HG02678 (cell line): ENCODE results near the gene PTGFR.

ENCODE experiments used
- ATAC-seq: cut with Tn5 transposase; IDR thresholded peaks from one replicate; pipeline ENCODE4 v1.9.1; 2021; ENCODE audit warnings: mild to moderate bottlenecking, moderate library complexity; ENCODE audit not compliant: unreplicated experiment

PTGFR gene

GRCh38 chr1:78490861-78491450 is at the start of gene PTGFR:
Gene PTGFR (plus strand): TSS chr1:78490974. CDS start chr1:78492744, 1,770 bp downstream.
- no peak for ATAC-seq

GRCh38 chr1:78441921-78442320 is 48.9 kb upstream of the PTGFR start:
- ATAC-seq = no peak

GRCh38 chr1:78447086-78447485 is 43.7 kb upstream of the PTGFR start:
- ATAC-seq = no peak

- no peak for ATAC-seq
These were observed 26.3 kb upstream of the PTGFR start for GRCh38 chr1:78464449-78464891.

GRCh38 chr1:78465143-78465542 is 25.6 kb upstream of the PTGFR start:
- no peak for ATAC-seq

GRCh38 chr1:78468521-78468920 is 22.3 kb upstream of the PTGFR start:
- no peak for ATAC-seq

- ATAC-seq = no peak
These were observed 21.2 kb upstream of the PTGFR start for GRCh38 chr1:78469576-78469975.

- no peak for ATAC-seq
These were observed 18.7 kb upstream of the PTGFR start for GRCh38 chr1:78471890-78472620.

GRCh38 chr1:78472851-78473496 is 17.8 kb upstream of the PTGFR start:
- no peak for ATAC-seq

GRCh38 chr1:78474092-78474491 is 16.7 kb upstream of the PTGFR start:
- ATAC-seq = no peak

- no peak for ATAC-seq
These were observed 14.7 kb upstream of the PTGFR start for GRCh38 chr1:78475888-78476610.

- no peak for ATAC-seq
These were observed 6.9 kb upstream of the PTGFR start for GRCh38 chr1:78483903-78484302.

- no peak for ATAC-seq
These were observed 787 bp downstream of the PTGFR start for GRCh38 chr1:78491451-78492071.

- no peak for ATAC-seq
These were observed 1.7 kb downstream of the PTGFR start for GRCh38 chr1:78492386-78492950.

- no peak for ATAC-seq
These were observed 2.7 kb downstream of the PTGFR start for GRCh38 chr1:78493451-78493850.

GRCh38 chr1:78497201-78497600 is 6.4 kb downstream of the PTGFR start:
- ATAC-seq = no peak

- ATAC-seq = no peak
These were observed 9.8 kb downstream of the PTGFR start for GRCh38 chr1:78500529-78500928.

GRCh38 chr1:78501203-78501602 is 10.4 kb downstream of the PTGFR start:
- ATAC-seq = no peak

GRCh38 chr1:78511334-78511733 is 20.6 kb downstream of the PTGFR start:
- no peak for ATAC-seq

- no peak for ATAC-seq
These were observed 25.9 kb downstream of the PTGFR start for GRCh38 chr1:78516716-78517115.

- ATAC-seq = no peak
These were observed 28.7 kb downstream of the PTGFR start for GRCh38 chr1:78519446-78519845.
